ENCODE results near the gene ENTPD8.

ENTPD8 gene

DNA sequence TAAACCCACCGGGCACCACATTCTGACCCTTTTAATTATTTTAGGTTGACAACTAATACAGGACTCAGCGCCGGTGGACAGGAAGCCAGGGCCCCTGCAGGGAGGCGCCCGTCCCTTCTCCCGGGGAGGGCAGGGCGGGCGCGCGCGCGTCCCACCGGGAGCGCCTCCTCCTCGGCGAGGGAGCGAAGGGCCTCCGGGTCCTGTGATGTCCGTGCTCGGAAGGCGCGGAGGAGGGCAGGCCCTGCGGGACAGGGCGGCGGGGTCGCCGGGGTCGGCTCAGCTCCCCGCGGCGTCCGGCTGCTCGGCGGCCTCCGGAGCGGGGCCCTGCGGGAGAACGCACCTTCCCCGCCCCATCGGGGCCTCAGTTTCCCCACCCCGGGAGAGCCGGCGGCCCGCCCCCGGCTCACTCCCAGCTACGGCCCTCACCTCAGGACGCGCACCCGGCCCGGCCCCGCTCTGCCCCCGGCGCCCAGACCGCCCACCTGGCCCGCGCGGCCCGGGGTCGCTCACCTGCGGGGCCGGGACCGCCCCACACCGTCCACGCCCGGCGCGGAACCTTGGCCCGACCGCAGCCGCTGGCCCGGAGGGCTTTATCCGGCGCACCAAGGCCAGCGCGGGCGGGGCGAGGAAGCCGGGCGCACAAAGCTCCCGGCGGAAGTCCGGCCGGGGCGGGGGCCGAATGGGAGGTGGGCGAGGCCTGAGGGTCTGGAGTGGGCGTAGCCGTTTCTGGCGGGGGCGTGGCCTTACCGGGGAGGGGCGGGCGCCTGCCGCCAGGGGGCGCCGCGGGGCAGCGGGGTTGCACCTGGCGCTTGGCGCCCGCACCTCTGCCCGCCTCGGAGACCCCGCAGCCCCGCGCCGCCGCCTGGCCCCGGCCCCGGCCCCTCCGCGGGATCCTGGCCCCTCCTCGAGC lies 18.3 kb downstream of the ENTPD8 start, which contains the start of the genes EXD3 and NOXA1:
EXD3 (minus strand) TSS at position 559 of the 910 bp plus-strand sequence. CDS start 27,805 bp downstream, outside the sequence.
NOXA1 (plus strand) TSS at position 790 of the 910 bp plus-strand sequence. CDS start 137 bp downstream, outside the sequence.
- TF ChIP-seq, protein P1, sequence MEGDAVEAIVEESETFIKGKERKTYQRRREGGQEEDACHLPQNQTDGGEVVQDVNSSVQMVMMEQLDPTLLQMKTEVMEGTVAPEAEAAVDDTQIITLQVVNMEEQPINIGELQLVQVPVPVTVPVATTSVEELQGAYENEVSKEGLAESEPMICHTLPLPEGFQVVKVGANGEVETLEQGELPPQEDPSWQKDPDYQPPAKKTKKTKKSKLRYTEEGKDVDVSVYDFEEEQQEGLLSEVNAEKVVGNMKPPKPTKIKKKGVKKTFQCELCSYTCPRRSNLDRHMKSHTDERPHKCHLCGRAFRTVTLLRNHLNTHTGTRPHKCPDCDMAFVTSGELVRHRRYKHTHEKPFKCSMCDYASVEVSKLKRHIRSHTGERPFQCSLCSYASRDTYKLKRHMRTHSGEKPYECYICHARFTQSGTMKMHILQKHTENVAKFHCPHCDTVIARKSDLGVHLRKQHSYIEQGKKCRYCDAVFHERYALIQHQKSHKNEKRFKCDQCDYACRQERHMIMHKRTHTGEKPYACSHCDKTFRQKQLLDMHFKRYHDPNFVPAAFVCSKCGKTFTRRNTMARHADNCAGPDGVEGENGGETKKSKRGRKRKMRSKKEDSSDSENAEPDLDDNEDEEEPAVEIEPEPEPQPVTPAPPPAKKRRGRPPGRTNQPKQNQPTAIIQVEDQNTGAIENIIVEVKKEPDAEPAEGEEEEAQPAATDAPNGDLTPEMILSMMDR (conservative IDR thresholded peaks at IDR 0.05; ENCODE audit: low read depth): peak; percentile 99
- ChIA-PET CTCF (interaction anchor here (0.6 to 1.9 kb wide), 21 partner anchors 9 to 521 kb away, joined by 3 to 16 read pairs (median 4); partner anchors contain the start of gene NRARP), POLR2A (ENCODE audit: low non-redundant PET) (interaction anchor here (0.6 to 1.3 kb wide), 8 partner anchors 10 to 198 kb away, joined by 3 to 5 read pairs (median 4); partner anchors contain the start of genes CYSRT1, ENTPD8 and MRPL41)
- H3K27ac ChIP-seq: peak within 1 kb of the TSS; percentile 83
- peak; percentile 98 for DNase-seq (ENCODE audit: low spot score)

GRCh38 chr9:137421838-137422603 lies 19.1 kb downstream of the ENTPD8 start:
- DNase-seq (ENCODE audit: low spot score): no peak
- CTCF ChIA-PET: interaction anchor here (0.7 to 1.9 kb wide), 9 partner anchors 9 to 166 kb away, joined by 3 to 16 read pairs (median 4); partner anchors contain the start of gene NRARP

DNA sequence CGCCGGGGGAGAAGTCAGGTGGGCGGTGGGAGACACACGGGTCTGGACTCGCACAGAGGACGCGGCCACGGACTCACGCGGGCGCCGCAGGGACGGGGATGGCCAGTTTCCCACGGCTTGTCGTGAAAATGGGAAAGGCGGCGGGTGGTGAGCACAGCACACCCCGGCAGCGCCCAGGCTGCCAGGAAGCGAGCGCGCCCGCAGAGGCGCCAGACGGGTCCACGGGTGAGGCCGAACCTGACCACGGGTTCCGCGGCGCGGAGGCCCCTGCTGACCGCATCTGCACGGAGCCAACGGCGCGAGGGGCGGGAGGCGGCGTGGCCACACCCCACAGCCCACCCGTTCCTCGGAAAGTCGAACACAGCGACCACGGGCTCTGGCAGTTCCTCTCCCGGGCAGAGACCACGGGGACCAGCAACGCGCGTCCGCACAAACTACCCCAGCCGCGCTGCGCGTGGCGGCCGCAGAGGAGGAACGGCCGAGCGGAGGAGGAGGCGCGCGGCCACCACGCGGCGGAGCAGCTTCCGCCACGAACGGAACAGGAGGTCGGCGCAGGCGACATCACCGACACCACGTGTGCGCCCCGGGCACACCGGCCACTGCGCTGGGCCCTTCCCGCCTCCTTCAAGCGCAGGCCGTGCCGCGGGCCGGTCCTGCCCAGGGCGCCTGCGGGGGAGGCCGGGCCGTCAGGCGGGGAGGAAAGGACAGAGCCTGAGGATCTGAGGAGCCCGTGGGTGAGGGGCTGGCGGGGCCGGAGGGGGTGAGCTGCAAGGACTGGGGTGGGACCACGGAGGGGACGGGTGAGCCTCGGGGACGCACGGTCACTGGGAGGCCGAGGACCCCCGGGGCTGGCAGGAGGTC lies 23.8 kb downstream of the ENTPD8 start:
- POLR2A ChIA-PET (ENCODE audit: low non-redundant PET): no interaction called here
- CTCF ChIA-PET: interaction anchor here (0.6 kb wide), 1 partner anchor 116 kb away, joined by 5 read pairs; no protein-coding TSS in a partner anchor
- TF ChIP-seq, protein P1 (conservative IDR thresholded peaks at IDR 0.05; ENCODE audit: low read depth): no peak
- peak overlapping the region; percentile 93 for H3K27ac ChIP-seq
- DNase-seq (ENCODE audit: low spot score): no peak

More at GRCh38 chr9:137421838-137422603, 19.1 kb downstream of the ENTPD8 start:
- H3K27ac ChIP-seq: peak overlapping the region; percentile 83
- TF ChIP-seq, protein P1 (conservative IDR thresholded peaks at IDR 0.05; ENCODE audit: low read depth): no peak
- POLR2A ChIA-PET (ENCODE audit: low non-redundant PET): interaction anchor here (0.6 to 1.3 kb wide), 2 partner anchors 9 to 111 kb away, joined by 3 to 5 read pairs; no protein-coding TSS in a partner anchor

DNA sequence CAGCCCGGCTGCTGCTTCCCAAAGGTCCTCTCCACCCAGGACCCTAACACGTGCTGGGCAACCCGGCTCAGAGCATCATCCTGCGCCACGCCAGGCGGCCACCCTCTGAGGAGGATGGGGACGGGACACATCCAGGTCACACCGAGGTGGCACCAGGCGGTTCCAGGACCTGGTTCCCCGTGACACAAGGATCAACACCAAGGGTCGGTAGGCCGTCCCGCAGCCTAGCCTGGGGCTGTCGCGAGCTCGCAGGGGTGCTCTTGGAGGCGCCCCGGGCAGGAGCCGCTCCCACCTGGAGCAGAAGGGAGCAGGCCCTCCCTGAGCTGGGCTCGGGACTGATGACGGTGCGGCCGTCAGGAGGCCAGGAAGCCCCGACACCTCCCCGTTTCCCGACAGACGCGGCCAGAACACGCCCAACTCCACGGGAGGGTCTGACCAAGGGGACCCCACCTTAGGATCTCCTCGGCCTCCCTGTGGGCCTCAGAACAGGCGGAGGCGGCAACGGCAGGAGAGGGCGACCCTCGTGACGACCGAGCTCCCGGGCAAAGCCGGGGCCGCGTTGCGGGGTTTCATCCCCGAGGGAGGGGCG lies 24.5 kb downstream of the ENTPD8 start:
- TF ChIP-seq, protein P1 (conservative IDR thresholded peaks at IDR 0.05; ENCODE audit: low read depth): no peak
- ChIA-PET POLR2A (ENCODE audit: low non-redundant PET) (no interaction called here), CTCF (interaction anchor here (0.6 kb wide), 1 partner anchor 116 kb away, joined by 5 read pairs; no protein-coding TSS in a partner anchor)
- no peak for DNase-seq (ENCODE audit: low spot score)
- H3K27ac ChIP-seq: peak overlapping the region; percentile 93

- CTCF ChIA-PET: no interaction called here
- TF ChIP-seq, protein P1 (conservative IDR thresholded peaks at IDR 0.05; ENCODE audit: low read depth): no peak
- no peak for DNase-seq (ENCODE audit: low spot score)
- POLR2A ChIA-PET (ENCODE audit: low non-redundant PET): no interaction called here
- peak overlapping the region; percentile 93 for H3K27ac ChIP-seq
Observed at GRCh38 chr9:137416006-137416562, 25.1 kb downstream of the ENTPD8 start.

Data from RWPE1 (cell line).